ENCODE results near the gene CFAP126.
"Not testable (repeated sequence)": the region's sequence is repeated elsewhere in the genome, so short reads cannot be mapped to it uniquely, and the experiment has no call there.

Gene CFAP126

GRCh38 chr1:161381707-161382106, 14.0 kb upstream of the CFAP126 start:
- no peak for DNase-seq (ENCODE audit: low spot score)

GRCh38 chr1:161379071-161379470, 11.4 kb upstream of the CFAP126 start:
- no peak for DNase-seq (ENCODE audit: low spot score)

- DNase-seq (ENCODE audit: low spot score), result no peak
Observed at GRCh38 chr1:161378014-161378413, 10.3 kb upstream of the CFAP126 start.

- DNase-seq (ENCODE audit: low spot score), result peak; percentile 18
Observed at GRCh38 chr1:161374373-161374772, 6.7 kb upstream of the CFAP126 start.

GRCh38 chr1:161373442-161373841, 5.8 kb upstream of the CFAP126 start:
- no peak for DNase-seq (ENCODE audit: low spot score)

GRCh38 chr1:161365207-161365606, 2.5 kb downstream of the CFAP126 start:
- DNase-seq (ENCODE audit: low spot score), result no peak

GRCh38 chr1:161364332-161364731, 3.3 kb downstream of the CFAP126 start:
- no peak for DNase-seq (ENCODE audit: low spot score)

GRCh38 chr1:161359291-161359690, 8.4 kb downstream of the CFAP126 start:
- DNase-seq (ENCODE audit: low spot score), result no peak

- DNase-seq (ENCODE audit: low spot score), result no peak
Observed at GRCh38 chr1:161357073-161357472, 10.6 kb downstream of the CFAP126 start.

- no peak for DNase-seq (ENCODE audit: low spot score)
Observed at GRCh38 chr1:161351482-161351881, 16.2 kb downstream of the CFAP126 start.

- DNase-seq (ENCODE audit: low spot score), result no peak
Observed at GRCh38 chr1:161350671-161351070, 17.0 kb downstream of the CFAP126 start.

- no peak for DNase-seq (ENCODE audit: low spot score)
Observed at GRCh38 chr1:161342821-161343220, 24.9 kb downstream of the CFAP126 start.

- DNase-seq (ENCODE audit: low spot score), result no peak
Observed at GRCh38 chr1:161342177-161342576, 25.5 kb downstream of the CFAP126 start.

- DNase-seq (ENCODE audit: low spot score), result peak; percentile 52
Observed at GRCh38 chr1:161335796-161336195, 31.9 kb downstream of the CFAP126 start.

GRCh38 chr1:161333166-161333565, 34.5 kb downstream of the CFAP126 start:
- no peak for DNase-seq (ENCODE audit: low spot score)

GRCh38 chr1:161330346-161330745, 37.3 kb downstream of the CFAP126 start:
- DNase-seq (ENCODE audit: low spot score), result no peak

- DNase-seq (ENCODE audit: low spot score), result no peak
Observed at GRCh38 chr1:161324020-161324419, 43.7 kb downstream of the CFAP126 start.

GRCh38 chr1:161315841-161316674, 51.6 kb downstream of the CFAP126 start:
- not testable (repeated sequence) for DNase-seq (ENCODE audit: low spot score)

Measured in GM03348 (cell line).